GM23338 (cell line): ENCODE results near the gene NQO2. TPM values are rescaled to one million over a fixed set of nuclear protein-coding genes. Genes with fewer than 3 reads are reported as not detected.
"Not testable (repeated sequence)": the region's sequence is repeated elsewhere in the genome, so short reads cannot be mapped to it uniquely, and the experiment has no call there.

Source experiments
- ATAC-seq: fragments of 200-7000 bp; cut with Tn5 transposase; 3 replicates; pipeline ENCODE4 v1.9.1; 2020
- DNase-seq: peaks from one replicate; pipeline ENCODE4 v3.0.0-alpha.2; 2015; ENCODE audit warnings: low spot score
- H2AFZ ChIP-seq: fragments of 200-600 bp; sonication (generic); 2 replicates; pipeline ENCODE4 v1.8.0; 2016; ENCODE audit warnings: antibody characterized with exemption, mild to moderate bottlenecking, moderate library complexity
- H3F3A ChIP-seq: fragments of 200-600 bp; sonication (generic); replicated peaks from 2 replicates; pipeline ENCODE4 v1.8.0; 2017; ENCODE audit warnings: antibody characterized with exemption, mixed run types, low read depth
- H3K27ac ChIP-seq: fragments of 200-600 bp; sonication (generic); 2 replicates; pipeline ENCODE4 v1.6.1; 2016; ENCODE audit warnings: low read depth
- H3K27me3 ChIP-seq: fragments of 200-600 bp; sonication (generic); 2 replicates; pipeline ENCODE4 v1.8.0; 2016; ENCODE audit warnings: mild to moderate bottlenecking, mixed run types, moderate library complexity; ENCODE audit not compliant: insufficient read depth
- H3K36me3 ChIP-seq: fragments of 200-600 bp; sonication (generic); 2 replicates; pipeline ENCODE4 v1.8.0; 2016; ENCODE audit warnings: mild to moderate bottlenecking; ENCODE audit not compliant: insufficient read depth
- H3K4me1 ChIP-seq: fragments of 200-600 bp; sonication (generic); 2 replicates; pipeline ENCODE4 v1.8.0; 2016; ENCODE audit warnings: mild to moderate bottlenecking, moderate library complexity; ENCODE audit not compliant: insufficient read depth
- H3K4me2 ChIP-seq: fragments of 200-600 bp; sonication (generic); 2 replicates; pipeline ENCODE4 v1.7.1; 2017; ENCODE audit warnings: mixed run types
- H3K4me3 ChIP-seq: fragments of 200-600 bp; sonication (generic); 2 replicates; pipeline ENCODE4 v1.6.1; 2016; ENCODE audit warnings: mixed run types
- H3K79me2 ChIP-seq: fragments of 200-600 bp; sonication (generic); replicated peaks from 2 replicates; pipeline ENCODE4 v1.8.0; 2017; ENCODE audit warnings: mild to moderate bottlenecking; ENCODE audit not compliant: insufficient read depth
- H3K9me2 ChIP-seq: fragments of 200-600 bp; sonication (generic); 2 replicates; pipeline ENCODE4 v1.8.0; 2017; ENCODE audit not compliant: insufficient read depth
- H4K20me1 ChIP-seq: fragments of 200-600 bp; sonication (generic); replicated peaks from 2 replicates; pipeline ENCODE4 v1.8.0; 2017; ENCODE audit warnings: mild to moderate bottlenecking; ENCODE audit not compliant: insufficient read depth
- H3K27ac Mint-ChIP-seq: 2 replicates; pipeline ENCODE4 v1.8.0; 2020; ENCODE audit warnings: inconsistent platforms, mild to moderate bottlenecking, moderate library complexity, mixed read lengths
- H3K27me3 Mint-ChIP-seq: 3 replicates; pipeline ENCODE4 v1.8.0; 2022; ENCODE audit warnings: low read depth, mild to moderate bottlenecking, moderate library complexity, mixed read lengths, inconsistent platforms; ENCODE audit not compliant: insufficient read depth, poor library complexity
- H3K36me3 Mint-ChIP-seq: 3 replicates; pipeline ENCODE4 v1.8.0; 2021; ENCODE audit warnings: low read depth, mild to moderate bottlenecking, inconsistent platforms, moderate library complexity, mixed read lengths
- H3K4me1 Mint-ChIP-seq: 3 replicates; pipeline ENCODE4 v1.8.0; 2020; ENCODE audit warnings: mild to moderate bottlenecking, inconsistent platforms, mixed read lengths
- H3K4me3 Mint-ChIP-seq: 3 replicates; pipeline ENCODE4 v1.8.0; 2021; ENCODE audit warnings: moderate library complexity, mild to moderate bottlenecking, inconsistent platforms, mixed read lengths
- H3K9me3 Mint-ChIP-seq: 3 replicates; pipeline ENCODE4 v1.8.0; 2020; ENCODE audit warnings: moderate library complexity, mild to moderate bottlenecking, inconsistent platforms, mixed read lengths
- EZH2phosphoT487 ChIP-seq: fragments of 200-600 bp; sonication (generic); IDR thresholded peaks from one replicate; pipeline ENCODE4 v1.8.1; 2018; ENCODE audit warnings: antibody characterized with exemption; ENCODE audit not compliant: unreplicated experiment
- NANOG ChIP-seq: IDR thresholded peaks from 2 replicates; pipeline ENCODE4 v1.6.1; 2016; ENCODE audit warnings: antibody characterized with exemption, borderline replicate concordance
- POLR2AphosphoS5 ChIP-seq: IDR thresholded peaks from 2 replicates; pipeline ENCODE4 v1.6.1; 2016; ENCODE audit warnings: antibody characterized with exemption, low read depth
- STAT1 ChIP-seq: IDR thresholded peaks from one replicate; pipeline ENCODE4 v1.6.1; 2016; ENCODE audit warnings: antibody characterized with exemption; ENCODE audit not compliant: unreplicated experiment
- ZNF114 ChIP-seq: fragments of 250-450 bp; sonication (Bioruptor Pico); IDR thresholded peaks from 2 replicates; pipeline ENCODE4 v1.5.0; 2020; ENCODE audit warnings: mild to moderate bottlenecking, moderate library complexity
- ZNF331 ChIP-seq: fragments of 250-450 bp; sonication (Bioruptor Pico); IDR thresholded peaks from 2 replicates; pipeline ENCODE4 v1.5.0; 2020; ENCODE audit warnings: low read depth, mild to moderate bottlenecking, moderate library complexity
- polyA plus RNA-seq: library from polyadenylated mRNA; unstranded; fragments of >200 nt; fragmentation: Nextera tagmentation; extraction: Ambion mirVana; gene quantifications from 2 replicates; pipeline ENCODE4 v1.2.1, GENCODE V29; 2016
- total RNA-seq: library from RNA; depleted of rRNA; stranded (reverse); fragments of >200 nt; shearing (Covaris generic); gene quantifications from 2 replicates; pipeline ENCODE4 v1.2.3, GENCODE V29; 2014
- TF ChIP-seq, protein P1 (sequence below): fragments of 250-450 bp; sonication (Bioruptor Pico); IDR thresholded peaks from 2 replicates; pipeline ENCODE4 v1.5.0; 2020; ENCODE audit warnings: mild to moderate bottlenecking, moderate library complexity
- TF ChIP-seq, protein P2 (sequence below), 2 experiments: fragments of 200-600 bp in 1 of 2; sonication (generic) in 1 of 2; conservative IDR thresholded peaks; 2 replicates each; pipeline versions ENCODE4 v1.5.1 to v1.6.1; 2016 to 2017; ENCODE audit warnings: antibody characterized with exemption in 2 of 2, low read depth in 2 of 2, mild to moderate bottlenecking in 2 of 2, moderate library complexity in 1 of 2
- TF ChIP-seq, protein P3 (sequence below): IDR thresholded peaks from 2 replicates; pipeline ENCODE4 v1.6.1; 2016; ENCODE audit warnings: antibody characterized with exemption
- TF ChIP-seq, protein P4 (sequence below): IDR thresholded peaks from one replicate; pipeline ENCODE4 v1.6.1; 2018; ENCODE audit warnings: antibody characterized with exemption; ENCODE audit not compliant: unreplicated experiment

Gene NQO2
- total and polyA plus RNA-seq, 2 experiments from 2014 or later: 117 to 173 TPM

DNA sequence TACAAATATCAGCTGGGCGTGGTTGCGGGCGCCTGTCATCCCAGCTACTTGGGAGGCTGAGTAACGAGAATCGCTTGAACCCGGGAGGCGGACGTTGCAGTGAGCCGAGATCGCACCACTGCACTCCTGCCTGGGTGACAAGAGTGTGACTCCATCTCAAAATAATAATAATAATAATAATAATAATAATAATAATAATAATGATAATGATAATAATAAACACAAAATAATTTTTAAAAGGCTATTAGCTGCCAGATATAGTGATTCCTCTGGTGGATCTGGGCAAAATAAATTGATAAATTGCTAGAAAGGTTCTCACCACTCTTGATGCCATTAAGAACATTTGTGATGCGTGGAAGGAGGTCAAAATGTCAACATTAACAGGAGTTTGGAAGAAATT, 60.4 kb downstream of the NQO2 start:
- H3K4me1 Mint-ChIP-seq: peaks cover 14% of the 10 kb centered on the region
- H3K27ac ChIP-seq, H3K9me2 ChIP-seq, H3K4me2 ChIP-seq, H3K79me2 ChIP-seq, H4K20me1 ChIP-seq, H3K36me3 ChIP-seq, H3K27me3 ChIP-seq, H3K27ac Mint-ChIP-seq, H3K4me3 ChIP-seq, DNase-seq, H3K9me3 Mint-ChIP-seq, H3K4me1 ChIP-seq, H3K36me3 Mint-ChIP-seq, H2AFZ ChIP-seq, H3K27me3 Mint-ChIP-seq, H3K4me3 Mint-ChIP-seq, ATAC-seq: not testable (repeated sequence)
- H3F3A ChIP-seq: peaks cover 11% of the 10 kb centered on the region

DNA sequence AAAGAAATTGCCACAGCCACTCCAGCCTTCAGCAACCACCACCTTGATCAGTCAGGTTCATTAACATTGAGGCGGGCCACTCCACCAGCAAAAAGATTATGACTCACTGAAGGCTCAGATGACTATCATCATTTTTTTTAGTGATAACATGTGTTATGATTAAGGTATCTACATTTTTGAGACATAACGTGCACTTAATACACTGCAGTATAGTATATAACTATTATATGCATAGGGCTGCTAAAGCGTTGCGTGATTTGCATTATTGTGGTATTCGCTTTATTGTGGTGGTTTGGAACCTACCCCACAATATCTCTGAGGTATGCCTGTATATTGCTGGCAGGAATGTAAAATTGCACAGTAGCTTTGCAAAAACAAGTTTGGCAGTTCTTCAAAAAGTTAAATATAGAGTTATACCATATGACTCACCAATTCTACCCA, 61.8 kb downstream of the NQO2 start:
- H3K27me3 Mint-ChIP-seq: peaks cover 18% of the 10 kb centered on the region
- H3K4me3 Mint-ChIP-seq: no peak overlapping the region
- H3F3A ChIP-seq: 0 out of 2 replicates have a peak, but pooled peaks cover 4% of the 10 kb centered on the region
- H3K27ac Mint-ChIP-seq: no peak overlapping the region
- DNase-seq (no peak), ATAC-seq (no peak)
- H3K79me2 ChIP-seq: no peaks in the 10 kb centered on the region
- peaks cover 15% of the 10 kb centered on the region; the same call in 2 of the 3 replicates for H3K9me3 Mint-ChIP-seq
- no peak overlapping the region for H3K4me2 ChIP-seq
- no peaks in the 10 kb centered on the region; the same call in 1 of the 2 replicates for H3K4me1 ChIP-seq
- no peaks in the 10 kb centered on the region for H3K36me3 ChIP-seq
- H3K4me3 ChIP-seq: no peak overlapping the region
- H3K27ac ChIP-seq: no peak overlapping the region
- no peak overlapping the region for H2AFZ ChIP-seq
- H3K9me2 ChIP-seq: no peaks in the 10 kb centered on the region
- peaks cover 9% of the 10 kb centered on the region for H3K4me1 Mint-ChIP-seq
- H4K20me1 ChIP-seq: no peaks in the 10 kb centered on the region
- H3K36me3 Mint-ChIP-seq: peaks cover 7% of the 10 kb centered on the region
- no peaks in the 10 kb centered on the region for H3K27me3 ChIP-seq
- TF ChIP-seq, protein P1, sequence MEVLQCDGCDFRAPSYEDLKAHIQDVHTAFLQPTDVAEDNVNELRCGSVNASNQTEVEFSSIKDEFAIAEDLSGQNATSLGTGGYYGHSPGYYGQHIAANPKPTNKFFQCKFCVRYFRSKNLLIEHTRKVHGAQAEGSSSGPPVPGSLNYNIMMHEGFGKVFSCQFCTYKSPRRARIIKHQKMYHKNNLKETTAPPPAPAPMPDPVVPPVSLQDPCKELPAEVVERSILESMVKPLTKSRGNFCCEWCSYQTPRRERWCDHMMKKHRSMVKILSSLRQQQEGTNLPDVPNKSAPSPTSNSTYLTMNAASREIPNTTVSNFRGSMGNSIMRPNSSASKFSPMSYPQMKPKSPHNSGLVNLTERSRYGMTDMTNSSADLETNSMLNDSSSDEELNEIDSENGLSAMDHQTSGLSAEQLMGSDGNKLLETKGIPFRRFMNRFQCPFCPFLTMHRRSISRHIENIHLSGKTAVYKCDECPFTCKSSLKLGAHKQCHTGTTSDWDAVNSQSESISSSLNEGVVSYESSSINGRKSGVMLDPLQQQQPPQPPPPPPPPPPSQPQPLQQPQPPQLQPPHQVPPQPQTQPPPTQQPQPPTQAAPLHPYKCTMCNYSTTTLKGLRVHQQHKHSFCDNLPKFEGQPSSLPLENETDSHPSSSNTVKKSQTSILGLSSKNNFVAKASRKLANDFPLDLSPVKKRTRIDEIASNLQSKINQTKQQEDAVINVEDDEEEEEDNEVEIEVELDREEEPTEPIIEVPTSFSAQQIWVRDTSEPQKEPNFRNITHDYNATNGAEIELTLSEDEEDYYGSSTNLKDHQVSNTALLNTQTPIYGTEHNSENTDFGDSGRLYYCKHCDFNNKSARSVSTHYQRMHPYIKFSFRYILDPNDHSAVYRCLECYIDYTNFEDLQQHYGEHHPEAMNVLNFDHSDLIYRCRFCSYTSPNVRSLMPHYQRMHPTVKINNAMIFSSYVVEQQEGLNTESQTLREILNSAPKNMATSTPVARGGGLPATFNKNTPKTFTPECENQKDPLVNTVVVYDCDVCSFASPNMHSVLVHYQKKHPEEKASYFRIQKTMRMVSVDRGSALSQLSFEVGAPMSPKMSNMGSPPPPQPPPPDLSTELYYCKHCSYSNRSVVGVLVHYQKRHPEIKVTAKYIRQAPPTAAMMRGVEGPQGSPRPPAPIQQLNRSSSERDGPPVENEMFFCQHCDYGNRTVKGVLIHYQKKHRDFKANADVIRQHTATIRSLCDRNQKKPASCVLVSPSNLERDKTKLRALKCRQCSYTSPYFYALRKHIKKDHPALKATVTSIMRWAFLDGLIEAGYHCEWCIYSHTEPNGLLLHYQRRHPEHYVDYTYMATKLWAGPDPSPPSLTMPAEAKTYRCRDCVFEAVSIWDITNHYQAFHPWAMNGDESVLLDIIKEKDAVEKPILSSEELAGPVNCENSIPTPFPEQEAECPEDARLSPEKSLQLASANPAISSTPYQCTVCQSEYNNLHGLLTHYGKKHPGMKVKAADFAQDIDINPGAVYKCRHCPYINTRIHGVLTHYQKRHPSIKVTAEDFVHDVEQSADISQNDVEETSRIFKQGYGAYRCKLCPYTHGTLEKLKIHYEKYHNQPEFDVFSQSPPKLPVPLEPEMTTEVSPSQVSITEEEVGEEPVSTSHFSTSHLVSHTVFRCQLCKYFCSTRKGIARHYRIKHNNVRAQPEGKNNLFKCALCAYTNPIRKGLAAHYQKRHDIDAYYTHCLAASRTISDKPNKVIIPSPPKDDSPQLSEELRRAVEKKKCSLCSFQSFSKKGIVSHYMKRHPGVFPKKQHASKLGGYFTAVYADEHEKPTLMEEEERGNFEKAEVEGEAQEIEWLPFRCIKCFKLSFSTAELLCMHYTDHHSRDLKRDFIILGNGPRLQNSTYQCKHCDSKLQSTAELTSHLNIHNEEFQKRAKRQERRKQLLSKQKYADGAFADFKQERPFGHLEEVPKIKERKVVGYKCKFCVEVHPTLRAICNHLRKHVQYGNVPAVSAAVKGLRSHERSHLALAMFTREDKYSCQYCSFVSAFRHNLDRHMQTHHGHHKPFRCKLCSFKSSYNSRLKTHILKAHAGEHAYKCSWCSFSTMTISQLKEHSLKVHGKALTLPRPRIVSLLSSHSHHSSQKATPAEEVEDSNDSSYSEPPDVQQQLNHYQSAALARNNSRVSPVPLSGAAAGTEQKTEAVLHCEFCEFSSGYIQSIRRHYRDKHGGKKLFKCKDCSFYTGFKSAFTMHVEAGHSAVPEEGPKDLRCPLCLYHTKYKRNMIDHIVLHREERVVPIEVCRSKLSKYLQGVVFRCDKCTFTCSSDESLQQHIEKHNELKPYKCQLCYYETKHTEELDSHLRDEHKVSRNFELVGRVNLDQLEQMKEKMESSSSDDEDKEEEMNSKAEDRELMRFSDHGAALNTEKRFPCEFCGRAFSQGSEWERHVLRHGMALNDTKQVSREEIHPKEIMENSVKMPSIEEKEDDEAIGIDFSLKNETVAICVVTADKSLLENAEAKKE (CRISPR knock-in tag): no peak
- TF ChIP-seq, protein P2, sequence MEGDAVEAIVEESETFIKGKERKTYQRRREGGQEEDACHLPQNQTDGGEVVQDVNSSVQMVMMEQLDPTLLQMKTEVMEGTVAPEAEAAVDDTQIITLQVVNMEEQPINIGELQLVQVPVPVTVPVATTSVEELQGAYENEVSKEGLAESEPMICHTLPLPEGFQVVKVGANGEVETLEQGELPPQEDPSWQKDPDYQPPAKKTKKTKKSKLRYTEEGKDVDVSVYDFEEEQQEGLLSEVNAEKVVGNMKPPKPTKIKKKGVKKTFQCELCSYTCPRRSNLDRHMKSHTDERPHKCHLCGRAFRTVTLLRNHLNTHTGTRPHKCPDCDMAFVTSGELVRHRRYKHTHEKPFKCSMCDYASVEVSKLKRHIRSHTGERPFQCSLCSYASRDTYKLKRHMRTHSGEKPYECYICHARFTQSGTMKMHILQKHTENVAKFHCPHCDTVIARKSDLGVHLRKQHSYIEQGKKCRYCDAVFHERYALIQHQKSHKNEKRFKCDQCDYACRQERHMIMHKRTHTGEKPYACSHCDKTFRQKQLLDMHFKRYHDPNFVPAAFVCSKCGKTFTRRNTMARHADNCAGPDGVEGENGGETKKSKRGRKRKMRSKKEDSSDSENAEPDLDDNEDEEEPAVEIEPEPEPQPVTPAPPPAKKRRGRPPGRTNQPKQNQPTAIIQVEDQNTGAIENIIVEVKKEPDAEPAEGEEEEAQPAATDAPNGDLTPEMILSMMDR (conservative IDR thresholded peaks at IDR 0.05; ENCODE audit: low read depth in 2 of 2): no peak
- TF ChIP-seq ZNF114 (CRISPR knock-in tag) (no peak), NANOG (no peak), POLR2AphosphoS5 (no peak), ZNF331 (no peak), STAT1 (no peak), EZH2phosphoT487 (no peak)
- TF ChIP-seq, protein P3, sequence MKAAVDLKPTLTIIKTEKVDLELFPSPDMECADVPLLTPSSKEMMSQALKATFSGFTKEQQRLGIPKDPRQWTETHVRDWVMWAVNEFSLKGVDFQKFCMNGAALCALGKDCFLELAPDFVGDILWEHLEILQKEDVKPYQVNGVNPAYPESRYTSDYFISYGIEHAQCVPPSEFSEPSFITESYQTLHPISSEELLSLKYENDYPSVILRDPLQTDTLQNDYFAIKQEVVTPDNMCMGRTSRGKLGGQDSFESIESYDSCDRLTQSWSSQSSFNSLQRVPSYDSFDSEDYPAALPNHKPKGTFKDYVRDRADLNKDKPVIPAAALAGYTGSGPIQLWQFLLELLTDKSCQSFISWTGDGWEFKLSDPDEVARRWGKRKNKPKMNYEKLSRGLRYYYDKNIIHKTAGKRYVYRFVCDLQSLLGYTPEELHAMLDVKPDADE: no peak
- TF ChIP-seq, protein P4, sequence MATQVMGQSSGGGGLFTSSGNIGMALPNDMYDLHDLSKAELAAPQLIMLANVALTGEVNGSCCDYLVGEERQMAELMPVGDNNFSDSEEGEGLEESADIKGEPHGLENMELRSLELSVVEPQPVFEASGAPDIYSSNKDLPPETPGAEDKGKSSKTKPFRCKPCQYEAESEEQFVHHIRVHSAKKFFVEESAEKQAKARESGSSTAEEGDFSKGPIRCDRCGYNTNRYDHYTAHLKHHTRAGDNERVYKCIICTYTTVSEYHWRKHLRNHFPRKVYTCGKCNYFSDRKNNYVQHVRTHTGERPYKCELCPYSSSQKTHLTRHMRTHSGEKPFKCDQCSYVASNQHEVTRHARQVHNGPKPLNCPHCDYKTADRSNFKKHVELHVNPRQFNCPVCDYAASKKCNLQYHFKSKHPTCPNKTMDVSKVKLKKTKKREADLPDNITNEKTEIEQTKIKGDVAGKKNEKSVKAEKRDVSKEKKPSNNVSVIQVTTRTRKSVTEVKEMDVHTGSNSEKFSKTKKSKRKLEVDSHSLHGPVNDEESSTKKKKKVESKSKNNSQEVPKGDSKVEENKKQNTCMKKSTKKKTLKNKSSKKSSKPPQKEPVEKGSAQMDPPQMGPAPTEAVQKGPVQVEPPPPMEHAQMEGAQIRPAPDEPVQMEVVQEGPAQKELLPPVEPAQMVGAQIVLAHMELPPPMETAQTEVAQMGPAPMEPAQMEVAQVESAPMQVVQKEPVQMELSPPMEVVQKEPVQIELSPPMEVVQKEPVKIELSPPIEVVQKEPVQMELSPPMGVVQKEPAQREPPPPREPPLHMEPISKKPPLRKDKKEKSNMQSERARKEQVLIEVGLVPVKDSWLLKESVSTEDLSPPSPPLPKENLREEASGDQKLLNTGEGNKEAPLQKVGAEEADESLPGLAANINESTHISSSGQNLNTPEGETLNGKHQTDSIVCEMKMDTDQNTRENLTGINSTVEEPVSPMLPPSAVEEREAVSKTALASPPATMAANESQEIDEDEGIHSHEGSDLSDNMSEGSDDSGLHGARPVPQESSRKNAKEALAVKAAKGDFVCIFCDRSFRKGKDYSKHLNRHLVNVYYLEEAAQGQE: no peak
